HepG2 (cell line): ENCODE data around the gene WDR70. TPM values are rescaled to one million over a fixed set of nuclear protein-coding genes. Genes with fewer than 3 reads are reported as not detected.

ENCODE experiments used
- ATAC-seq: fragments of 200-7000 bp; cut with Tn5 transposase; 3 replicates; pipeline ENCODE4 v1.9.1; 2020; ENCODE audit warnings: mild to moderate bottlenecking, moderate library complexity
- BruUV-seq: library from RNA; stranded (reverse); fragments of 400-500 nt; replicated peaks from 2 replicates; lab custom pipeline; 2021; lab: Mats Ljungman, UMichigan
- CTCF ChIA-PET: fragments of 300-600 bp; formaldehyde crosslinking; extraction: SDS; loops from one replicate; lab custom pipeline; 2021; ENCODE audit warnings: low total read pairs, inconsistent platforms, low intra/inter-chr PET ratio; lab: Yijun Ruan, JAX
- POLR2A ChIA-PET: fragments of 350-600 bp; sonication (Branson Sonifier 250); formaldehyde crosslinking; loops from one replicate; lab custom pipeline; 2020; ENCODE audit warnings: antibody characterized with exemption, inconsistent platforms; lab: Yijun Ruan, JAX
- DNase-seq: peaks from one replicate; pipeline ENCODE4 v3.0.0-alpha.2; 2015; ENCODE audit warnings: low spot score
- FAIRE-seq: peaks from 3 replicates; lab custom pipeline; 2011; peaks lifted over from hg19 to GRCh38; lab: Jason Lieb, UNC
- H2AFZ ChIP-seq: one replicate; pipeline ENCODE4 v1.6.1; 2011; ENCODE audit warnings: low read length, inconsistent platforms
- H3K27ac ChIP-seq: fragments of 300-600 bp; 3 replicates; pipeline ENCODE4 v1.8.0; 2011; ENCODE audit warnings: mixed run types, mild to moderate bottlenecking, mixed read lengths, low read length, inconsistent platforms; ENCODE audit not compliant: insufficient read depth; ENCODE audit errors: extremely low read length
- H3K27me3 ChIP-seq, 2 experiments: fragments of 200-600 bp in 1 of 2; 2 replicates in 1 of 2; 3 replicates in 1 of 2; pipeline versions ENCODE4 v1.6.0 to v1.8.0; 2011; ENCODE audit warnings: low read length in 2 of 2, mild to moderate bottlenecking in 2 of 2, moderate library complexity in 2 of 2, inconsistent platforms in 1 of 2; ENCODE audit not compliant: insufficient read depth in 2 of 2, control insufficient read depth in 1 of 2
- H3K36me3 ChIP-seq, 2 experiments: fragments of 200-600 bp in 1 of 2; replicated peaks in 1 of 2; 2 replicates in 1 of 2; 3 replicates in 1 of 2; pipeline versions ENCODE4 v1.5.1 to v1.8.0; 2011; ENCODE audit warnings: low read length in 2 of 2, inconsistent platforms in 1 of 2; ENCODE audit not compliant: insufficient read depth in 2 of 2, control insufficient read depth in 1 of 2
- H3K4me1 ChIP-seq: 2 replicates; pipeline ENCODE4 v1.5.1; 2012; ENCODE audit warnings: low read length, inconsistent platforms; ENCODE audit not compliant: insufficient read depth
- H3K4me2 ChIP-seq: 2 replicates; pipeline ENCODE4 v1.6.0; 2011; ENCODE audit warnings: low read depth, low read length, inconsistent platforms
- H3K4me3 ChIP-seq, 3 experiments: fragments of 200-600 bp in 1 of 3; sonication (generic), shearing (Covaris generic) in 1 of 3; replicated peaks in 1 of 3; 2 replicates each; pipeline ENCODE4 v1.5.1; 2011 to 2016; ENCODE audit warnings: low read length in 3 of 3, inconsistent platforms in 2 of 3, low read depth in 2 of 3, mild to moderate bottlenecking in 2 of 3, control low read depth in 1 of 3, mixed read lengths in 1 of 3; ENCODE audit not compliant: insufficient read depth in 1 of 3
- H3K79me2 ChIP-seq: one replicate; pipeline ENCODE4 v1.6.1; 2011; ENCODE audit warnings: low read length, inconsistent platforms; ENCODE audit not compliant: insufficient read depth
- H3K9ac ChIP-seq: 2 replicates; pipeline ENCODE4 v1.6.0; 2011; ENCODE audit warnings: mild to moderate bottlenecking, low read depth, low read length, inconsistent platforms; ENCODE audit not compliant: insufficient read depth
- H3K9me3 ChIP-seq: 2 replicates; pipeline ENCODE4 v1.5.1; 2012; ENCODE audit warnings: mild to moderate bottlenecking, low read length
- H4K20me1 ChIP-seq: 2 replicates; pipeline ENCODE4 v1.6.0; 2011; ENCODE audit warnings: inconsistent platforms, mild to moderate bottlenecking, low read length, moderate library complexity; ENCODE audit not compliant: insufficient read depth
- ATAD3A ChIP-seq: sonication (generic); formaldehyde crosslinking; IDR thresholded peaks from 2 replicates; pipeline ENCODE4 v1.4.0; 2020; ENCODE audit warnings: missing genetic modification reagents
- BCLAF1 ChIP-seq: fragments of 450-650 bp; IDR thresholded peaks from 2 replicates; pipeline ENCODE4 v1.6.1; 2017; ENCODE audit warnings: mild to moderate bottlenecking
- BORCS8-MEF2B ChIP-seq: sonication (generic); formaldehyde crosslinking; IDR thresholded peaks from 2 replicates; pipeline ENCODE4 v1.8.0; 2022; ENCODE audit warnings: mild to moderate bottlenecking, missing genetic modification reagents
- ETS1 ChIP-seq: sonication (generic); formaldehyde crosslinking; IDR thresholded peaks from 2 replicates; pipeline ENCODE4 v1.4.0; 2020; ENCODE audit warnings: missing genetic modification reagents
- HNF4A ChIP-seq: sonication (generic); formaldehyde crosslinking; IDR thresholded peaks from 2 replicates; pipeline ENCODE4 v1.4.0; 2020; ENCODE audit warnings: missing genetic modification reagents
- JUND ChIP-seq: sonication (generic); formaldehyde crosslinking; IDR thresholded peaks from 2 replicates; pipeline ENCODE4 v1.8.0; 2022; ENCODE audit warnings: mild to moderate bottlenecking, missing genetic modification reagents
- MIER2 ChIP-seq: IDR thresholded peaks from 2 replicates; pipeline ENCODE4 v1.6.1; 2016; ENCODE audit warnings: missing biosample characterization, missing genetic modification reagents
- NFKB2 ChIP-seq: sonication (generic); formaldehyde crosslinking; IDR thresholded peaks from 2 replicates; pipeline ENCODE4 v1.4.0; 2020; ENCODE audit warnings: missing genetic modification reagents, borderline replicate concordance
- ONECUT2 ChIP-seq: sonication (generic); formaldehyde crosslinking; IDR thresholded peaks from 2 replicates; pipeline ENCODE4 v1.4.0; 2020; ENCODE audit warnings: missing genetic modification reagents
- PAF1 ChIP-seq: IDR thresholded peaks from 2 replicates; pipeline ENCODE4 v1.6.1; 2016; ENCODE audit warnings: missing genetic modification reagents, missing compliant biosample characterization
- RBM22 ChIP-seq: fragments of 200-400 bp; formaldehyde crosslinking; optimal IDR thresholded peaks from 2 replicates; pipeline ENCODE3; 2017; ENCODE audit warnings: mild to moderate bottlenecking, low read length, moderate library complexity
- SMYD3 ChIP-seq: sonication (generic); formaldehyde crosslinking; IDR thresholded peaks from 2 replicates; pipeline ENCODE4 v1.8.1; 2023; ENCODE audit warnings: mild to moderate bottlenecking, missing genetic modification reagents
- ZFP41 ChIP-seq: sonication (generic); formaldehyde crosslinking; IDR thresholded peaks from 2 replicates; pipeline ENCODE4 v1.4.0; 2020; ENCODE audit warnings: mild to moderate bottlenecking, missing genetic modification reagents, borderline replicate concordance
- ZNF224 ChIP-seq: sonication (generic); formaldehyde crosslinking; IDR thresholded peaks from 2 replicates; pipeline ENCODE4 v1.5.0; 2020; ENCODE audit warnings: mild to moderate bottlenecking, missing genetic modification reagents
- WGBS: methylation state at CpG from one replicate; pipeline ENCODE4 v1.1.6; 2017; ENCODE audit warnings: low lambda C conversion rate; 5-methylcytosine and 5-hydroxymethylcytosine counted together
- in situ Hi-C: cut with HindIII; loops from 2 replicates; pipeline ENCODE4 v1.10.0; 2017; ENCODE audit warnings: low pct_unique_long_range_greater_than_20kb; ENCODE audit not compliant: extremely low pct_ligation_motif_present
- intact Hi-C: fragments of 100-400 bp; cut with micrococcal nuclease; formaldehyde crosslinking; loops from one replicate; pipeline ENCODE4 v1.10.0; 2022; ENCODE audit not compliant: unreplicated experiment
- polyA plus RNA-seq, 8 experiments: library from polyadenylated mRNA; depleted of rRNA in 3 of 8; stranded (reverse) in 7 of 8; unstranded in 1 of 8; fragments of >200 nt; fragmentation: Illumina TruSeq in 4 of 8; extraction: Trizol in 4 of 8; gene quantifications; 2 replicates each; pipeline versions ENCODE4 v1.2.1 to v1.2.3, GENCODE V29; 2011 to 2016; ENCODE audit warnings: low read depth in 4 of 8, missing spikeins in 1 of 8, mixed read lengths in 1 of 8; ENCODE audit not compliant: insufficient read depth in 1 of 8
- total RNA-seq, 5 experiments: library from RNA; depleted of rRNA; stranded (reverse); fragments of >200 nt; fragmentation: Illumina TruSeq; extraction: Trizol; gene quantifications; 2 replicates each; pipeline ENCODE4 v1.2.3, GENCODE V29; 2016; ENCODE audit warnings: low read depth in 1 of 5
- TF ChIP-seq, protein P1 (sequence below): IDR thresholded peaks from 2 replicates; pipeline ENCODE4 v1.6.1; 2016
- TF ChIP-seq, protein P2 (sequence below): sonication (generic); formaldehyde crosslinking; IDR thresholded peaks from 2 replicates; pipeline ENCODE4 v1.4.0; 2020; ENCODE audit warnings: missing genetic modification reagents, borderline replicate concordance
- TF ChIP-seq, protein P3 (sequence below): sonication (generic); formaldehyde crosslinking; IDR thresholded peaks from 2 replicates; pipeline ENCODE4 v1.4.0; 2020; ENCODE audit warnings: missing genetic modification reagents, mild to moderate bottlenecking, borderline replicate concordance

The WDR70 gene
- total and polyA plus RNA-seq, 2 of the 13 experiments (the other 11 are each of a cell fraction or from before 2014, with no cell fraction given) = 14.6 to 30.6 TPM

DNA sequence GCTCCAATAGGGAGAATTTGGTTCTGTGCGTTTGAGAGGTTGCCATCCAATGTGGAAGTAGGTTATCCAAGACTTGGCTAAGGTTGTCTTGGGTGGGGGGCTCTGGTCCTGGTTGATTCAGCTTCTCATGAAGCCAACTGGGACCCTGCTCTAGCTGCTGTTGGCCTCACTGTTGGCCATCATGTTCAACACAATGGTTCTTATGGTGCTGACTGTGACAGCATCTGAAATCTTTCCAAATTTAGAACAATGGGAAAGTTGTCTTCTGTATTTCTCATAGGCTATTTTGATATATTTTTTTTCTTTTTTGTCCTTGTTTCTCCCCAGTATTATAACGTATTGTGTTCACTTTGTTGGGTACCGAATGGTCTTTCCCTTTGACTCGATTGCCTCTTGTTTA is 388.8 kb downstream of the WDR70 start:
- Histone ChIP-seq H3K27ac (no peak overlapping the region), H3K27me3 (no peaks in the 10 kb centered on the region), H3K4me1 (peaks cover 21% of the 10 kb centered on the region; the same call in 1 of the 2 replicates), H3K9me3 (no peaks in the 10 kb centered on the region), H2AFZ (no peak overlapping the region), H4K20me1 (no peaks in the 10 kb centered on the region), H3K9ac (no peak overlapping the region), H3K4me2 (no peak overlapping the region), H3K36me3 (no peaks in the 10 kb centered on the region), H3K79me2 (no peaks in the 10 kb centered on the region), H3K4me3 (no peak overlapping the region)
- in situ Hi-C loops (no loop called here), intact Hi-C loops (no loop called here)
- DNase-seq (no peak), FAIRE-seq (no peak), ATAC-seq (no peak)
- 49% methylated on average over 4 of the region's 4 CpGs for WGBS
- CTCF ChIA-PET = no interaction called here
- POLR2A ChIA-PET = no interaction called here
- no TSS peak for BruUV-seq
- TF ChIP-seq ZNF224 (CRISPR knock-in tag) = no peak
- TF ChIP-seq, protein P1, sequence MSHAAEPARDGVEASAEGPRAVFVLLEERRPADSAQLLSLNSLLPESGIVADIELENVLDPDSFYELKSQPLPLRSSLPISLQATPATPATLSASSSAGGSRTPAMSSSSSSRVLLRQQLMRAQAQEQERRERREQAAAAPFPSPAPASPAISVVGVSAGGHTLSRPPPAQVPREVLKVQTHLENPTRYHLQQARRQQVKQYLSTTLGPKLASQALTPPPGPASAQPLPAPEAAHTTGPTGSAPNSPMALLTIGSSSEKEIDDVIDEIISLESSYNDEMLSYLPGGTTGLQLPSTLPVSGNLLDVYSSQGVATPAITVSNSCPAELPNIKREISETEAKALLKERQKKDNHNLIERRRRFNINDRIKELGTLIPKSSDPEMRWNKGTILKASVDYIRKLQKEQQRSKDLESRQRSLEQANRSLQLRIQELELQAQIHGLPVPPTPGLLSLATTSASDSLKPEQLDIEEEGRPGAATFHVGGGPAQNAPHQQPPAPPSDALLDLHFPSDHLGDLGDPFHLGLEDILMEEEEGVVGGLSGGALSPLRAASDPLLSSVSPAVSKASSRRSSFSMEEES (CRISPR knock-in tag) = no peak
- TF ChIP-seq BCLAF1 = no peak
- TF ChIP-seq, protein P2, sequence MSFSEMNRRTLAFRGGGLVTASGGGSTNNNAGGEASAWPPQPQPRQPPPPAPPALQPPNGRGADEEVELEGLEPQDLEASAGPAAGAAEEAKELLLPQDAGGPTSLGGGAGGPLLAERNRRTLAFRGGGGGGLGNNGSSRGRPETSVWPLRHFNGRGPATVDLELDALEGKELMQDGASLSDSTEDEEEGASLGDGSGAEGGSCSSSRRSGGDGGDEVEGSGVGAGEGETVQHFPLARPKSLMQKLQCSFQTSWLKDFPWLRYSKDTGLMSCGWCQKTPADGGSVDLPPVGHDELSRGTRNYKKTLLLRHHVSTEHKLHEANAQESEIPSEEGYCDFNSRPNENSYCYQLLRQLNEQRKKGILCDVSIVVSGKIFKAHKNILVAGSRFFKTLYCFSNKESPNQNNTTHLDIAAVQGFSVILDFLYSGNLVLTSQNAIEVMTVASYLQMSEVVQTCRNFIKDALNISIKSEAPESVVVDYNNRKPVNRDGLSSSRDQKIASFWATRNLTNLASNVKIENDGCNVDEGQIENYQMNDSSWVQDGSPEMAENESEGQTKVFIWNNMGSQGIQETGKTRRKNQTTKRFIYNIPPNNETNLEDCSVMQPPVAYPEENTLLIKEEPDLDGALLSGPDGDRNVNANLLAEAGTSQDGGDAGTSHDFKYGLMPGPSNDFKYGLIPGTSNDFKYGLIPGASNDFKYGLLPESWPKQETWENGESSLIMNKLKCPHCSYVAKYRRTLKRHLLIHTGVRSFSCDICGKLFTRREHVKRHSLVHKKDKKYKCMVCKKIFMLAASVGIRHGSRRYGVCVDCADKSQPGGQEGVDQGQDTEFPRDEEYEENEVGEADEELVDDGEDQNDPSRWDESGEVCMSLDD = no peak
- no peak for TF ChIP-seq ETS1
- no peak for TF ChIP-seq PAF1 (CRISPR knock-in tag)
- TF ChIP-seq, protein P3, sequence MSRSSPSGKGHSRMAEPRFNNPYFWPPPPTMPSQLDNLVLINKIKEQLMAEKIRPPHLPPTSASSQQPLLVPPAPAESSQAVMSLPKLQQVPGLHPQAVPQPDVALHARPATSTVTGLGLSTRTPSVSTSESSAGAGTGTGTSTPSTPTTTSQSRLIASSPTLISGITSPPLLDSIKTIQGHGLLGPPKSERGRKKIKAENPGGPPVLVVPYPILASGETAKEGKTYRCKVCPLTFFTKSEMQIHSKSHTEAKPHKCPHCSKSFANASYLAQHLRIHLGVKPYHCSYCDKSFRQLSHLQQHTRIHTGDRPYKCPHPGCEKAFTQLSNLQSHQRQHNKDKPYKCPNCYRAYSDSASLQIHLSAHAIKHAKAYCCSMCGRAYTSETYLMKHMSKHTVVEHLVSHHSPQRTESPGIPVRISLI = no peak
- no peak for TF ChIP-seq SMYD3 (CRISPR knock-in tag)
- TF ChIP-seq ATAD3A (CRISPR knock-in tag) = no peak
- no peak for TF ChIP-seq HNF4A (CRISPR knock-in tag)
- TF ChIP-seq ZFP41 (CRISPR knock-in tag) = no peak
- TF ChIP-seq MIER2 (CRISPR knock-in tag) = no peak
- no peak for TF ChIP-seq JUND
- no peak for TF ChIP-seq RBM22
- no peak for TF ChIP-seq NFKB2
- no peak for TF ChIP-seq ONECUT2 (CRISPR knock-in tag)
- TF ChIP-seq BORCS8-MEF2B (CRISPR knock-in tag) = no peak
